Amniotic epithelial cell (primary cell): ENCODE measurements around the gene ATG101.

Experiments used
- DNase-seq: peaks from one replicate; pipeline ENCODE4 v3.0.0-alpha.2; 2010; ENCODE audit warnings: low read depth

The ATG101 gene

GRCh38 chr12:52057638-52058576 lies 11.9 kb upstream of the ATG101 start:
- DNase-seq = no peak

- DNase-seq = no peak
Measured at GRCh38 chr12:52058631-52059361, 11.0 kb upstream of the ATG101 start.

GRCh38 chr12:52059582-52060497 lies 9.9 kb upstream of the ATG101 start:
- no peak for DNase-seq

GRCh38 chr12:52060498-52061177 lies 9.1 kb upstream of the ATG101 start:
- no peak for DNase-seq

GRCh38 chr12:52061470-52062166 lies 8.2 kb upstream of the ATG101 start:
- no peak for DNase-seq

GRCh38 chr12:52062167-52063081 lies 7.4 kb upstream of the ATG101 start:
- DNase-seq = no peak

- no peak for DNase-seq
Measured at GRCh38 chr12:52063082-52063924, 6.5 kb upstream of the ATG101 start.

- peak; percentile 69 for DNase-seq
Measured at GRCh38 chr12:52063981-52064649, 5.7 kb upstream of the ATG101 start.

- no peak for DNase-seq
Measured at GRCh38 chr12:52066346-52067080, 3.3 kb upstream of the ATG101 start.

- DNase-seq = no peak
Measured at GRCh38 chr12:52067081-52067374, 2.8 kb upstream of the ATG101 start.

- DNase-seq = no peak
Measured at GRCh38 chr12:52070185-52070925, 577 bp downstream of the ATG101 start.

- DNase-seq = no peak
Measured at GRCh38 chr12:52073531-52074381, 4.0 kb downstream of the ATG101 start.

- DNase-seq = peak; percentile 54
Measured at GRCh38 chr12:52074971-52075724, 5.4 kb downstream of the ATG101 start.

- no peak for DNase-seq
Measured at GRCh38 chr12:52076811-52077210, 7.0 kb downstream of the ATG101 start.

- DNase-seq = no peak
Measured at GRCh38 chr12:52078276-52078675, 8.5 kb downstream of the ATG101 start.
